ENCODE data around the gene CMC2.

The CMC2 gene

DNA sequence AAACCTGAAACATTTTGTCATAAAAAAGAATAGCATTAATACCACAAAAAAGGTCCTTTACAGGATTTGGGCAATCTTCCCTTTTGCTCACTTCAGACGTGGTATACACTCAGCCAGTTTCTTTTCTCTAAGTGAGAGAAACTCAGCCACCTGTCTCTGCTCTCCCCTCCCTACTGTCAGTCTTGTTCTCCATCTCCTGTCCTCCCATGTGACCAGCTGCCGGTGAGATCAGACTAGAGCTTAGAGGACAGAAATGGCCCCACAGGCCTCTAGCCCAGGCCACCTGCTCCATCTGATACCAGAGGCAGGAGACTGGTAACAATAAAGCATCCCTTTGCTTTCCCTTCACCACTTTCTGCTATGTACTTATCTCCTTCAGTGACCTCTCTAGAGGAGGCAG is 34.9 kb downstream of the CMC2 start:
- DNase-seq = no peak

DNA sequence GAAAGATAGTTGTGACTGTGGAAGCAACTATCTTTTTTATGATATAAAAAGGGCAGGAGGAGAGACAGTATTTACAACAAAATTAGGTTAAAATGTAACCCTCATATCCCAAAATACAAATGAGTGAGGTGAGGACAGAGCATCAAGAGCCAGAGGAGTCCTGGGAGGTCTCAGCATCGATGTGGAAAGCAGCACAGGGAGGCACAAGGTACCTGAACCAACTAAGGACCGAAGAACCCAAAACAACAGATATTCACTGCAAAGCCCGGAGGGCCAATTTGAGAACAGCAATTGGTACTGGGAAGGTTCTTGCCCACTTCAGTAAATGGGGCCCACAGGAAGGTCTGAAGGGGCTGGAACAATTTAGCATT is 37.6 kb downstream of the CMC2 start:
- DNase-seq = no peak

DNA sequence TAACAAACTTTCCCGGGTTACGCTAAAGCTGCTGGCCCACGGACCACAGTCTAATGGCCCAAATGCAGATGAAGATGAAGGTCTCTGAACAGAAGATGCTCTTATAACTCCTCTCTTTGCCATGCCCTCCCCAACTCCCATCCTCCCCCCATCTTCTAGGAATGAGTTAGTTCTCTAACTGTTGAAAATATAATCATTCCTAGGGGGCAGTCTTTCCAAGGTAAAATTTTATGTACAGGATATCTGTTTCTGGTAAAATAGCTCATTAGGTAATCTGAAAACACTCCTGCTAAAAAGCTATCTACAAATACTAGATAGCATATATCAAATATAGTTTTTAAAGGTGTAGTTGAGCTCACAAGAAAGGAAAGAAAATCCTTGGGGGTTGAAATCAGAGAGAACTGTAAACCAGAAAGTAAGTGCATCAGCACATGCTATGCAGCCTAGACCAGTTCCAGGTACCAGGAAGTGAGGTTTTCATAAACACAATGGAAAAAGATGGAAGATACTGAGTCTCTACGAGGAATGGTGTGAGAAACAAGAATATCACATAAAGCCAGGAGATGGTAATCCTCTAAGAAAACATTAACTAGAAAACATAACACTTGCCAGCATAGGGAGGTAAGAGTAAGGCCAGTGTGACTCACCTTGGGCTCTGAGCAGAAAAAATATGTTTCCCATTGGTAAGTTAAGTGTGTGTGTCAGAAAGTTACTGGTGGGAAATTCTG is 38.1 kb downstream of the CMC2 start:
- DNase-seq = no peak

DNA sequence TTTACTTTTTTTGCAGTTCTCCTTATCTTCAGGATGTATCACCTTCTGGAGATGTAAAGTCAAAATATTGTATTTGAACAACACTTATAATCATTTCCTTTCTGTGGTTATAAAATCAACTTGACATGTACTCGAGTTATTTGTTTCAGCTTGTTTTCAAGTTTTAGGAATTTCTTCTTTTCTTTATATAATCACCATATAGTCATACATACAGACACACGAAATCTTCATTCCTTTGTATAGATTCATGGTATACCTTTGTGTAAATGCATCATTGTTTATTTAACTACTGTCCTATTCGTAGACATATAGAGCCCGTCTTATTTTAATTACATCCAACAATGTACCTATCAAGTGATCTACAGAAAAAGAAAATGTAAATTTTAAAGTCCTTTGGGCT is 40.1 kb downstream of the CMC2 start:
- no peak for DNase-seq

DNA sequence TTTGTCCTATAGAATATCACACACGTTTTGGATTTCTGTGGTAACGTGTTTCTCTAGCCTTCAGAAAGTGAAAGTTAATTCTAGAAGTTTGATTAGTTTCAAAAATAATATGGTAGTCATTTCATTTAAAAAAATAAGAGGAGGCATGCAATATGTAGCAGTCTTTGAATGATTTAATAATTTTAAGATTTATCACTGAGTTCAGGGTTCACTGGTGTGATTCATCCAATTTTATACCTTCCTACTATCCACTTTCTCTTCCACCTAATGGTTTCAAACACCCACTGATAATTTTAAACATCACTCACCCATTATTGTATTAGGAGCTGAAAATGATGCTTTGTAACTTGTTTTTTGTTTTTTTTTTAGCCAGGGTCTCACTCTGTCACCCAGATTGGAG is 42.3 kb downstream of the CMC2 start:
- DNase-seq = no peak

DNA sequence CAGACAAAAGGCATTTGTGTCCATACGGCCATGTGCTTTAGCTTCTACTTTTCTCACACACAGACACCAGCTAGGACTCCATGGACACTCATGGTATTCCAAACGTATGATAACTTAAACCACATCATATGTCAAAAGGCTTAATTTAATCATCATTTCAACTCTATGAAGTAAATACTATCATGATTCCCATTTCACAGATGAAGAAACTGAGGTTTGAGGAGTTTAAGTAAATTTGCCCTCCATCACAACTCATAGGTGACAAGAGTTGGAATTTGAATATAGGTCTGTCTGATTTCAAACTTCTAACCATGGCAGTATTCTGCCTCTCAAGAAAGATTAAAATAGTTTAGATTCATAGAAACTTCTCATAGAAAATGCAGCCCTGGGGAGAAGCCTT is 43.8 kb downstream of the CMC2 start:
- DNase-seq = no peak

DNA sequence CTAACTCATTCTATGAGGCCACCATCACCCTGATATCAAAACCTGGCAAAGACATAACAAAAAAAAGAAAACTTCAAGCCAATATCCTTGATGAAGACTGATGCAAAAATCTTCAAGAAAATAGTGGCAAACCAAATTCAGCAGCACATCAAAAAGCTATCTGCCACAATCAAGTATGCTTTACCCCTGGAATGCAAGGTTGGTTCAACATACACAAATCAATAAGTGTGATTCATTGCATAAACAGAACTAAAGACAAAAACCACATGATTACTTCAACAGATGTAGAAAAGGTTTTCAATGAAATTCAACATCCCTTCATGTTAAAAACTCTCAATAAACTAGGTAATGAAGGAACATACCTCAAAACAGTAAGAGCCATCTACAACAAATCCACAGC is 48.4 kb downstream of the CMC2 start:
- DNase-seq = no peak

DNA sequence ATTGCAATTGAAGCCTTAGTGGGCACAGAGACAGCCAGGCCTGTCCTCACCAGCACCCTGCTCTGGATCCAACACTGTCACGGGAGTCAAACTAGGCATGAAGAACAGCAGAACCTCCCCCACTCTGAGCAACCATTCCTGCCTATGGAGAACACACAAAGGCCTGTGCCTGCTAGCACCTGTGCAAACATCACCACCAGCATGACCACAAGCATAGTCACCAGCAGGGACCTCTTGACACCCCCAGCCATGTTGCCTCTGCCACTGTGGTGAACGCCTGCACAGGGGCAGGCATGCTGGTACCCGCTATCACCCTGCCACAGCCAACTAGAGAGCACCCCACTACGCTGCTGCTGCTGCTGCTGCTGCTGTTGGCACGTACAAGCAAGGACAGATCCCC is 51.7 kb downstream of the CMC2 start:
- DNase-seq = no peak

DNA sequence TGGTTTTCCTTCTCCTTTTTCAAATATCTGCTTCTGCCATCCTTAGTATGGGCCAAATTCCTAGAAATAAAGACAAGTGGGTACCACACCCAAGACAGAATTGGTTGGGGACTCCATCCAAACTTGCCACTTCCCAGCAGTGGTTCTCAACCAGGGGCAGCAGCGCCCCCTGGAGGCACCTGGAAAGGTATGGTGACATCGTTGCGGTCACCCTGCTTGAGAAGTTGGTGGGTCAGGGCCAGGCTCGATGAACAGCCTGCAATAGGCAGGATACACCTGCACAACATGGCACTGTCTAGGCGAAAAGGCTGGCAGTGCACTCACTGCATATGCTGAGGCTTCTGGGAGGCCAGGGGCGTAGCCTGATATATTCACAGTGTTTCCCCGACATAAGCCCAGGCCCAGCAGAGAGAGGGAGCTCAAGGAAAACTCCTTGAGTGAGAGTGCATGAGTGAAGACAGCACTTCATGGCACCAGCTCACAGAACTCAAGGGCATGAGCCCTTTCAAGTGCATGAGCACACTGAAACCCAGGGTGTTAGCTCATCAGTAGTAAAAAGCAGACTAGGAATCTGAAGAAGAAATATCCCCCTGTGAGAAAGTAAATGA is 57.7 kb downstream of the CMC2 start:
- peak; percentile 56 for DNase-seq

DNA sequence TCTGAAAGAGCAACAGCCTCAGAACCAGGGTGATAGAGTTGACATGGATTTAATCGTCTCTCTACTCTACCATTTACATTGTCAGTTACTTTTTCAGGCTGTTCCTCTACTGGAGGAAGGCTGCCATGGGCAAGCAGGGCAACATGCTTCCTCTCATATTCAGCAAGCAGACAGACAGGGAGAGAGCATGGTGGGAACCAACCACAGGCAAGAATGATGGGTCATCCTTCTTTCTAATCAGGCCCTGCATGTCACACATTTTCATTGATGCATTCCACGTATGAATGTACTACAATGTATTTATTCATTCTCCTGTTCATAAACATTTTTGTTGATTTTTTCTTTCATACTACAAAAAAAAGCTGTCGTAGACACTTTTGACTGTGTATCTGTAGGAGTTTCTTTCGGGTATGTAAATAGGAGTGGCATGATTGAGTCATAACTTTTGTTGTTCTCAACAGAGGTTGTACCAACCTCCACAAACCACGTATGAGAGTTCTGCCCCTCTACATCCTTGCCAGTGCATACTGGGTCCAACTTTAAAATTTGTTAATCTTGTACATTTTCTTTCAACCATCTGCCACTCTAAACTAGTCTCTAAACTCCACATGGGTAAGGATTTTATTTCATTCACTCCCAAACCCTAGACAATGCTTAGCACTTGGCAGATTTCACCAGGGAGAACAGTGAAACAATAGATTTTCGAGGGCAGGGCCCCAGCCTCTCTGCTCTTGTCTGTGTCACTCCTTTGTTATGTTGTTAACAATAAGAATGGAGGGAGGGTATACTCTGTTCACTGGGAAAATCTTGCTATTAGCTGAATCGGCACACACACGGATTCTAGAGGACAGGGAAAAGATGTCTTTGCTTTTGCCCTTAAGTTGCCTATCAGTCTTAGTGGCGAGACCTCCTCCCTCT is 58.7 kb downstream of the CMC2 start:
- DNase-seq = peak; percentile 31

DNA sequence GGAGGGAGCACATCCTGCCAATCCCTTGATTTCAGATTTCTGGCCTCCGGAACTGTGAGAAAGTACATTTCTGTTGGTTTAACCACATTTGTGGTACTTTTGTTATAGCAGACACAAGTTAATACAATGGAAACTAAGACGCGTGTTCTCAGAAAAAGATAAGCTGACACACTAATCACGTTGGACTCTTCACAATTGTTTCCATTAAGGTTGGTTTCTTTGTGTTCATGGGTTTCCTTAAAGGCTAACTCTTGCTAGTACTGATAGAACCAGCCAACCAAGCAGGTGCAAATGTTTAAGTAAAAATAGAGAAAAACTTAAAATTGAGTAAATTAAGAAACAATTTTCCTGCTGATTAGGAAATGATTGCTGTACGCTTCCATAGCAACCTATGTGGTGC is 59.4 kb downstream of the CMC2 start:
- DNase-seq = peak; percentile 5

DNA sequence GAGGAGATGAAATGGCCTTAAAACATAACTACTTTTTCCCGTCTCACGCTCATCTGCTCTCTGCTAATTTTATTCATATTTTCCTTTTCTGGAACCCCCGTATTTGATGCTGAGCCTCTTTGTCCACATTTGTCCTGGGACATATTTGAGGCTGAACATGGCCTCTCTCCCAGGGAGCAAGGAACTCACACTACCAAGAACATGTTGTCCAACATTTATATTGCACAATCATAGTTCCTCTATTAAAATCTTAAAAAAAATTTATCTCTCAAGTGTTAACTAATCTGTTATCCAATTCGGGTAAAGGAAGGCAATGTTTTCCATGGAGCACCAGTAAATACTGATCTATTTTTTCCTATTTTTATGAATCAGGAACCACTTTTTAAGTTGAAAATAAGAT is 60.2 kb downstream of the CMC2 start:
- DNase-seq = no peak

DNA sequence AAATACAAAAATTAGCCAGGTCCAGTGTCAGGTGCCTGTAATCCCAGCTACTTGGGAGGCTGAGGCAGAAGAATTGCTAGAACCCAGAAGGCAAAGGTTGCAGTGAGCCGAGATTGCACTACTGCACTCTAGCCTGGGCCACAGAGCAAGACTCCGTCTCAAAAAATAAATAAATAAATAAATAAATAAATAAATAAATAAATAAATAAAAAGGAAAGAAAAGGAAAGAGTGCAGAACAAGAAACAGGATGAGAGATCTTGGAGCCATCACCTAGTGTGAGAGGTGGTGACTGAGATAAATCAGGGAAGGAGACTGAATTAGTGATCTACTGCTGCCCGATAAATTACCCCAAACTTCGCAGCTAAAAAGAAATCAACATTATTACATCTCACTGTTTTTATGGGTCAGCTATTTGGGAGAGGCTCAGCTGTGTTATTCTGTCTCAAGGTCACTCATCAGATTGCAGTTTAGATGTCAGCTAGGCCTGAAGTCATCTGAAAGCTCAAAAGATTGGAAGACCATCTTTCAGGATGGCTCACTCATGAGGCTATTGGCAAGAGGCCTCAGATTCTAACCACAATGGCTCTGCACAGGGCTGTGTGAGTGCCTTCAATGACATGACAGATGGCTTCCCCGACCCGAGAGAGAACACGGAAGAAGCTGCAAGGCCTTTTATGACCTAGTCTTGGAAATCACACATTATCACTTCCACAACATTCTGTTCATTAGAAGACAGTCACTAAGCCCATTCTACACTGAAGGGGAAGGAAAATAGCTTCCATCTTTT is 66.4 kb downstream of the CMC2 start:
- DNase-seq = no peak

DNA sequence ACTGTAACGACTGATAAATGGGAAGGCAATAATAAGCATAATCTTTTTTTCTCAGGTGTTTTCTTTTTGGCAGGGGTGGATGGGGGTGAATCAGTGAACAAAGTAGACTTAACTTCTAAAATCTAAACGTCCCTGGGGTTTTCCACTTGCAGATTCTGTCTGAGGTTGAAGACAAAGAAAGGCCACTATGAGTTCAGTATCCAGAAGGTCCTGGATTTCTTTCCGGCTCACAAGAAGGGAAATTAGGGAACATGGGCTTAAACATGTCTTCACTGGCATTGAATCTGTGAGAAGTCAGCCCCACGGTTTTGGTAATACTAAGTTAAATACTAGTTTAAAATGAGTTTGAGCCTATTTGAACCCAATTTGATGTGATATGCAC is 67.8 kb downstream of the CMC2 start:
- no peak for DNase-seq

DNA sequence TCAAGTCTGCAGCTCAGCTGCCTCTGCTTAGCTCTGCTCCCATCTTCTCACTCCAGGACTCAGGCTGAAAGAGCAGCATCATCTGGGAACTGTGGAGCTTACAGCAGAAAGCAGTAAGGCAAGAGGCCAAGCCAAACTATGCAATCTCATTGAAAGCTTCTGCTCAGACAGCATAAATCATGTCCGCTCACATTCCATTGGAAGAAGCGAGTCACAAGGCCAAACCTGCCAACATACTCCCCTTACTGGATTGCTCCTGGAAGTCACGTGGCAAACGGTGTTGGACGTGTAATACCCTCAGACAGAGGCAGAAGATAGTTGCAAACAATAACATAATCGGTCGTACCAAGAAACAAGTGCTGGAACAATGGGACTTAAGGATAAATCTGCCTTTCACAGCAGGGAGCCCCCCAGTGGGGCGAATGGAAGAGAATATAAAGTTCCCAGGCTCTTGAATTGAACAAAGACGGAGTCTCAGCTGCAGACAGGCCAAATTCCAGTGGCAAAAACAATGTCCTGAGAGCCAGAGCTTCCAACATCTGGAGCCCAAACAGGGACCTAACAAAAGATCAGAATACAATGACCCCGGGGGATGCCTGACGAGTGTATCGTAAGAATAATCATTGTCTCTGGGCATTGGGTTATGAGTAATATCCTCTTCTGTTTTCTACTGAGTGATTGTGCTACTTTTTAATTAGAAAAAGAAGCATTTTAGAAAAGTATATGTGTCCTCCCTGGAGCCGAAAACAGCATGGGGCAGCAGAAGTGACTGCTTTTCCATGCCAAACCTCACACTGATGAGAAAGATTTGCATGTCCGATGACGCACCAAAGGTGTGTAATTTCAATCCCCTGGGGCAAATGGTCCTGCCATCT is 68.4 kb downstream of the CMC2 start:
- no peak for DNase-seq

DNA sequence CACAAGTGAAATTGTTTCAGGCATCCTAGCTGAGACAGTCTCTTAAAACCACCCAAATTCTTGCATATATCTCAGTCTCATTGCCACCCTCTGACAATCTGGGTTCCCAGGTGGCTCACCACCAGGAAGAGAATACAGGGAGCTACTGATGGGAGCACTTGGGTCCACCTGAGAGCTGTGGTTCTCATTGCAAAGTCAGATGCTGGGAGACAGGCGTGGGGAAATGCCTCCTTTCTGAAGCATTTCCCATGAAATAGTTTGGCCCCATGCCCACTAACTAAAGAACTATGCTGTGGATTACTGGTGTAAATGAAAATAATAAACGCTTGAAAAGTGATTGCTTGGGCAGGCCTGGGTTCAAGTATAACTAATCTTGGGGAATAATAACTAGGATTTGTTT is 70.3 kb downstream of the CMC2 start:
- no peak for DNase-seq

DNA sequence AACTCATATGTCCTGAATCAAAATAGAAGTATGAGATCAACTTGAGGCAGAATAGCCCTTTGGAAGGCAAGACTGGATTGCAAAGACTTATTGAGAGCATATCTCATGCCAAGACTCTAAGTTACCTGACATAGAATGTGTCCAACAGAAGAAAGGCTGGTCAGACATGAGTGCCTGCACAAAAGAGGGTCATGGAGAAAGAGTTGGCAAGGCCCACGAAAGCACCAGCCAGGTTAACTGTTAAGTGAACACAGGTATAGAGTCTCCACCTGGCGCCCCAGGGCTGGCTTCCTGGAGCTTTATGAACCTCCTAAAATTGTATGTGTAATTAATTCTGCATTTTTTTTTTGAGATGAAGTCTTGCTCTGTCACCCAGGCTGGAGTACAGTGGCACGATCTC is 71.0 kb downstream of the CMC2 start:
- no peak for DNase-seq

DNA sequence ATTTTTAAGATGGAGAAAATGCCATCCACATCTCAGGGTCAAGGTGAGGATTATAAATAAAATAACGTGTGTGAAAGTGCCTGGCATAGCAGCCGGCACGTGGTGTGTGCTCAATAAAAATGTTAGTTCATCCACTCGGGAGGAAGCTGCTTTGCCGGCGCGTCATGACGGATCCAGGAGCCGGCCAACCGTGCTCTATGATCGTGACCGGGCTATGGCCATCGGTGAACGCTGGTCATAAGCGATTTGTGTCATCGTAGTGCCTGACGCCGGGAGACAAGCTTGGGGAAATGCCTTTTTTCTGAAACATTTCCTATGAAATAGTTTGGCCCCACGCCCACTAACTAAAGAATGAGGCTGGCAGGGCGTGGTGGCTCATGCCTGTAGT is 74.0 kb downstream of the CMC2 start:
- no peak for DNase-seq

DNA sequence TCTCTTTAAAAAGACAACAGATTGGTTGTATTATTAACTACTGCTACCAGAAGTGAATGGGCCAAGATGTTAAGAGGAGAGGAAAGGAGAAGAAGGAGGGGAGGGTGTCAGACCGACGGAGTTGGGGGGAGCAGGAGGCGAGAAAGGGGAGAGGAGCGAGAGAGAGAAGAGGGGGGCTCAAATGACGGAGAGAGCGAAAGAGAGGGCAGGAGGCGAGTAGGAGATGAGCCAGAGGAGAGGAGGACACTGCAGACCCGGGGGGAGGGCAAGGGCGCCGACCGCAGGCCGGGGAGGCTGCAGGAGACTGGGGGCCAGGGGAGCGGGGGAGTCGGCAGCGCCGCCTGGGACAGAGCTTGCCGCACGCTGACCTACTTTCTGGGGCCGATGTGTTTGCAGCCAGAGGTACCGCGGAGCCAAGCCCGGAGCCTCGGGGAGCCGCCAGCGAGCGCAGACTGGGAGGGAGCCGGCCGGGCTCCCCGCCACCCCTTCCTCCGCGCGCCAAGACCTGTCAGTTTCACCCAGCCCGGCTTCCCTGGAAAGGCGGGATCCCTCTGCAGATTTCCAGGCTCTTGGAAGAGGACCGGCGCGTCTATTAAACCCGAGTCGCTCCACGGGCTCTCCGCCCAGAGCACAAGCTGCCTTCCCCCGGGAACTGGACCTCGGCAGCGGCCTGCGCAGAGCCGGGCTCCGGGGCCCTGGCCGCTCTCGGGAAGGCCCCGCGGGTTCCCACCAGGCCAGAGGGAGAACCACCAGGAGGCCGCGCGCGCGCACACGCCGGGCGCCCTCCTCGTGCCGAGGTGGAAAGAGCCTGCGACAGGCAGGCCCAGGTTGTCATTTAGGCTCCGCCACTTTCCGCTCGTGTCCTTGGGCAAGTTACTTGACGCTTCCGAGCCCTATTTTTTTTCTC is 74.6 kb downstream of the CMC2 start:
- DNase-seq = peak; percentile 34

DNA sequence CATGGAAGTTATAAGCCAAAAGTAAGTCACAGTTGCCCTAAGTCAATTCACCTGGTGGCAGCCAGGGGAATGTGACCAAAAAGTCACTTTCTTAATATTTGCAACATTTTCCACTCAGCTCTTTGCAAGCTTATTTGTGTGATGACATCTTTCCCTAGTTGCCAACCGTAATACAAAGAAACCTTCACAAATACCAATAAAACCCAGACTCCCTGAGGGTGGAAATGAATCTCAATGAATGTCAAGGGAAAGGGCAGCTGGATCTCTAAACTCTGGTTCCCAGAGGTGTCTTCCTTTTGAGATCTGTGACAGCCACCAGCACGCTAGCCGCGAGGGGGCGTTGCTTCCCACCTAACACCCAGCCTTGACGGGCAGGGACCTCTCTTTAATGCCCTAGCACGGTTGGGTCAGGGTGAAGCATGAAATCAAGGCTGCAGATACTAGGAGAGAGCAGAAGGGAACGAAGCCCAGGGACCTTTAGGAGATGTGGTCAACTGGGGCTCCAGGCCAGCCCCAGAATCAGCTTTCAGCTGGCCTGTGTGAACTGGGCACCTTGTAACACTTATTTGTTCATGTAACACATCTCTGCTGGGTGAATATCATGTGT is 82.2 kb downstream of the CMC2 start:
- peak; percentile 51 for DNase-seq

DNA sequence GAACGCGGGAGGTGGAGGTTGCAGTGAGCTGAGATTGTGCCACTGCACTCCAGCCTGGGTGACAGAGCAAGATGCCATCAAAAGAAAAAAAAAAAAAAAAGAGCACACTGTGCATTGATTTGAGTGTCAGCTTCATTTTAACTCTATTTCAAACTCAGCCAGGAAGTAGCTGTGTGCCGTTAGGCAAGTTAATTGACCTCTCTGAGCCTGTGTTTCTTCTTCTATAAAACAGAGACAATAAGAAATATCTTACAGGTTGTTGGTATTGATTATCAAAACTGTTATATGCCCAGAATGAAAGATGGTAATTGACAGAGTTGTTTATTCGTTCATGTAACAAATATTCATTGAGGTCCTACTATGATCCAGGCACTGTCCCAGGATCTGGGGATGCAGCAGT is 83.3 kb downstream of the CMC2 start:
- no peak for DNase-seq

Data from activated CD4-positive, alpha-beta T cell treated with anti-CD3 and anti-CD28 coated beads, Interleukin-2, Interleukin-6, amounts not matched to agents 100 ng/mL and 50 ng/mL, durations not matched to agents 16 hours and 8 hours (primary cell).